H1 (cell line): ENCODE data around the gene ATG7.

Experiments
- EZH2 ChIP-seq: fragments of 200-600 bp; sonication (generic); IDR thresholded peaks from 2 replicates; pipeline ENCODE4 v1.7.1; 2012; ENCODE audit warnings: low read depth, mild to moderate bottlenecking, moderate library complexity, low read length, inconsistent platforms; ENCODE audit not compliant: severe bottlenecking
- POLR2A ChIP-seq, 2 experiments: IDR thresholded peaks; 1 replicate in 1 of 2; 2 replicates in 1 of 2; pipeline ENCODE4 v1.6.1; 2011; ENCODE audit warnings: low read depth in 2 of 2, low read length in 2 of 2, mild to moderate bottlenecking in 2 of 2; ENCODE audit errors: control extremely low read depth in 1 of 2
- POLR2AphosphoS5 ChIP-seq: IDR thresholded peaks from 2 replicates; pipeline ENCODE4 v1.6.1; 2011; ENCODE audit warnings: low read depth, low read length
- SP2 ChIP-seq: IDR thresholded peaks from 2 replicates; pipeline ENCODE4 v1.6.1; 2012; ENCODE audit warnings: mild to moderate bottlenecking, low read length, inconsistent platforms

- TF ChIP-seq POLR2A (IDR thresholded peaks at IDR 0.05; ENCODE audit: control extremely low read depth in 1 of 2, low read depth in 2 of 2, low read length in 2 of 2) (no peak), EZH2 (no peak), POLR2AphosphoS5 (no peak), SP2 (no peak)
Observed at GRCh38 chr3:11553436-11554235, 281.4 kb downstream of the ATG7 start.
